B cell (primary cell): Measurements from ENCODE around the gene PPP2R2C. TPM values are rescaled to one million over a fixed set of nuclear protein-coding genes. Genes with fewer than 3 reads are reported as not detected.

Experiments
- ATAC-seq: fragments of 200-7000 bp; cut with Tn5 transposase; one replicate; pipeline ENCODE4 v1.10.0; 2021; ENCODE audit warnings: low read depth, mild to moderate bottlenecking, moderate number of reproducible peaks, moderate library complexity
- CTCF ChIA-PET: fragments of 350-600 bp; sonication (Branson Sonifier 250); formaldehyde crosslinking; loops from one replicate; lab custom pipeline; 2021; ENCODE audit warnings: antibody characterized with exemption, inconsistent platforms; lab: Charles Lee
- POLR2A ChIA-PET: fragments of 350-600 bp; sonication (Branson Sonifier 250); formaldehyde crosslinking; loops from one replicate; lab custom pipeline; 2021; ENCODE audit warnings: antibody characterized with exemption; lab: Charles Lee
- DNase-seq: peaks from one replicate; pipeline ENCODE4 v3.0.0; 2013
- H2AFZ ChIP-seq: 2 replicates; pipeline ENCODE4 v1.6.1; 2012; ENCODE audit warnings: mild to moderate bottlenecking, low read depth, low read length; ENCODE audit not compliant: insufficient read depth, poor library complexity, severe bottlenecking
- H3K27ac ChIP-seq, 2 donors: 1 replicate in 1 of 2; 2 replicates in 1 of 2; pipeline ENCODE4 v1.5.1; 2012 to 2013; ENCODE audit warnings: low read length in 2 of 2, mild to moderate bottlenecking in 2 of 2, moderate library complexity in 1 of 2
- H3K27me3 ChIP-seq, 4 experiments: fragments of 200-600 bp in 1 of 4; sonication (generic) in 1 of 4; replicated peaks in 1 of 4; 1 replicate in 2 of 4; 2 replicates in 2 of 4; pipeline versions ENCODE4 v1.6.1 to v1.7.0; 2013 to 2016; ENCODE audit warnings: low read length in 3 of 4, mild to moderate bottlenecking in 2 of 4, mixed read lengths in 1 of 4, moderate library complexity in 1 of 4; ENCODE audit not compliant: insufficient read depth in 4 of 4, control insufficient read depth in 3 of 4; ENCODE audit errors: control extremely low read depth in 1 of 4
- H3K36me3 ChIP-seq, 2 experiments: replicated peaks in 1 of 2; 1 replicate in 1 of 2; 2 replicates in 1 of 2; pipeline versions ENCODE4 v1.6.1 to v1.7.1; 2013; ENCODE audit warnings: low read length in 1 of 2; ENCODE audit not compliant: insufficient read depth in 2 of 2, control insufficient read depth in 1 of 2; ENCODE audit errors: control extremely low read depth in 1 of 2, extremely low read depth in 1 of 2
- H3K4me1 ChIP-seq, 2 donors: fragments of 200-600 bp in 1 of 2; sonication (generic) in 1 of 2; 1 replicate in 1 of 2; 2 replicates in 1 of 2; pipeline versions ENCODE4 v1.5.1 to v1.6.1; 2013 to 2017; ENCODE audit warnings: low read length in 2 of 2; ENCODE audit not compliant: control insufficient read depth in 2 of 2, insufficient read depth in 2 of 2
- H3K4me2 ChIP-seq: replicated peaks from 2 replicates; pipeline ENCODE3; 2012; ENCODE audit warnings: mild to moderate bottlenecking, low read depth, low read length; ENCODE audit not compliant: poor library complexity, severe bottlenecking
- H3K4me3 ChIP-seq, 5 experiments: fragments of 200-600 bp in 1 of 5; sonication (generic) in 1 of 5; 1 replicate in 3 of 5; 2 replicates in 2 of 5; pipeline versions ENCODE4 v1.5.1 to v1.7.0; 2011 to 2016; ENCODE audit warnings: low read length in 4 of 5, mild to moderate bottlenecking in 4 of 5, low read depth in 2 of 5, control low read depth in 1 of 5, moderate library complexity in 1 of 5; ENCODE audit not compliant: insufficient read depth in 1 of 5; ENCODE audit errors: control extremely low read depth in 1 of 5, extremely low read depth in 1 of 5
- H3K79me2 ChIP-seq: fragments of 200-600 bp; sonication (generic); one replicate; pipeline ENCODE4 v1.6.0; 2016; ENCODE audit warnings: low read length; ENCODE audit not compliant: control insufficient read depth, insufficient read depth
- H3K9ac ChIP-seq: fragments of 200-600 bp; sonication (generic); 2 replicates; pipeline ENCODE4 v1.6.1; 2017; ENCODE audit warnings: mild to moderate bottlenecking, low read length, moderate library complexity
- H3K9me3 ChIP-seq, 3 donors: one replicate each; pipeline versions ENCODE4 v1.6.1 to v1.7.1; 2013; ENCODE audit warnings: low read length in 2 of 3; ENCODE audit not compliant: control insufficient read depth in 2 of 3, insufficient read depth in 1 of 3; ENCODE audit errors: control extremely low read depth in 1 of 3
- H4K20me1 ChIP-seq: 2 replicates; pipeline ENCODE4 v1.6.0; 2012; ENCODE audit warnings: mild to moderate bottlenecking, low read length; ENCODE audit not compliant: insufficient read depth, control insufficient read depth, poor library complexity, severe bottlenecking
- H3K27ac Mint-ChIP-seq: one replicate; pipeline ENCODE4 v1.8.0; 2021; ENCODE audit warnings: mixed read lengths
- H3K27me3 Mint-ChIP-seq: one replicate; pipeline ENCODE4 v1.8.0; 2021; ENCODE audit warnings: mixed read lengths
- H3K4me1 Mint-ChIP-seq: one replicate; pipeline ENCODE4 v1.8.0; 2021; ENCODE audit warnings: mixed read lengths
- H3K4me3 Mint-ChIP-seq: one replicate; pipeline ENCODE4 v1.8.0; 2021; ENCODE audit warnings: mixed read lengths
- H3K9me3 Mint-ChIP-seq: one replicate; pipeline ENCODE4 v1.8.0; 2022; ENCODE audit warnings: mixed read lengths; ENCODE audit not compliant: insufficient read depth
- CTCF ChIP-seq: fragments of 200-600 bp; IDR thresholded peaks from one replicate; pipeline ENCODE4 v1.8.0; 2022; ENCODE audit warnings: antibody characterized with exemption, mild to moderate bottlenecking
- EZH2 ChIP-seq: IDR thresholded peaks from 2 replicates; pipeline ENCODE4 v1.6.1; 2012; ENCODE audit warnings: borderline replicate concordance, low read depth, mild to moderate bottlenecking, moderate library complexity, low read length; ENCODE audit not compliant: insufficient read depth, poor library complexity, severe bottlenecking
- WGBS: methylation state at CpG from one replicate; pipeline ENCODE4 v1.1.5; 2013; ENCODE audit warnings: missing lambda C conversion rate; ENCODE audit not compliant: insufficient coverage; 5-methylcytosine and 5-hydroxymethylcytosine counted together
- intact Hi-C: fragments of 100-400 bp; cut with micrococcal nuclease; formaldehyde crosslinking; loops from one replicate; pipeline ENCODE4 v1.10.0; 2022
- polyA plus RNA-seq: library from polyadenylated mRNA; depleted of rRNA; stranded (reverse); fragments of >200 nt; gene quantifications from 2 replicates; pipeline ENCODE4 v1.2.3, GENCODE V29; 2012
- total RNA-seq, 2 donors: library from RNA; stranded (reverse); fragments of 120-200 nt in 1 of 2; gene quantifications; 1 replicate in 1 of 2; 2 replicates in 1 of 2; pipeline versions ENCODE4 v1.2.3 to v1.2.4, GENCODE V29; 2013 to 2022

PPP2R2C gene
- total and polyA plus RNA-seq, 2 donors (not counting 1 experiment from before 2014, with no cell fraction given): not detected

- ChIA-PET POLR2A (no interaction called here), CTCF (no interaction called here)
- Histone ChIP-seq H3K9me3 (peaks cover 0 to 28% (median 5%) of the 10 kb centered on the region in 3 donors), H3K79me2 (no peaks in the 10 kb centered on the region), H3K4me3 (no peak overlapping the region), H3K4me2 (no peak overlapping the region), H3K4me1 (no peaks in the 10 kb centered on the region), H3K27me3 (peaks cover 0 to 7% (median 0%) of the 10 kb centered on the region in 4 experiments), H2AFZ (no peak overlapping the region), H3K36me3 (no peaks in the 10 kb centered on the region), H3K27ac (no peak overlapping the region), H4K20me1 (no peaks in the 10 kb centered on the region), H3K9ac (no peak overlapping the region)
- intact Hi-C loops: no loop called here
- Mint-ChIP-seq H3K9me3 (peaks cover 6% of the 10 kb centered on the region), H3K4me3 (no peak overlapping the region), H3K27me3 (peaks cover 28% of the 10 kb centered on the region), H3K27ac (no peak overlapping the region), H3K4me1 (no peaks in the 10 kb centered on the region)
- ATAC-seq: no peak
- DNase-seq: no peak
- TF ChIP-seq CTCF (no peak), EZH2 (no peak)
These were observed 18.8 kb upstream of the PPP2R2C start for GRCh38 chr4:6491235-6491634.

- no peaks in the 10 kb centered on the region for H3K4me1 Mint-ChIP-seq
- Histone ChIP-seq H3K9ac (no peak overlapping the region), H3K27ac (no peak overlapping the region), H3K79me2 (no peaks in the 10 kb centered on the region), H2AFZ (no peak overlapping the region), H3K4me2 (no peak overlapping the region), H3K4me1 (no peaks in the 10 kb centered on the region), H3K9me3 (peaks cover 0 to 28% (median 9%) of the 10 kb centered on the region in 3 donors), H3K36me3 (no peaks in the 10 kb centered on the region), H3K27me3 (peaks cover 0 to 7% (median 0%) of the 10 kb centered on the region in 4 experiments), H3K4me3 (no peak overlapping the region), H4K20me1 (no peaks in the 10 kb centered on the region)
- H3K27me3 Mint-ChIP-seq: peaks cover 25% of the 10 kb centered on the region
- POLR2A ChIA-PET: no interaction called here
- no peak overlapping the region for H3K27ac Mint-ChIP-seq
- intact Hi-C loops: no loop called here
- H3K9me3 Mint-ChIP-seq: peaks cover 8% of the 10 kb centered on the region
- WGBS: 68% methylated on average over 4 of the region's 4 CpGs
- DNase-seq (no peak), ATAC-seq (no peak)
- H3K4me3 Mint-ChIP-seq: no peak overlapping the region
- TF ChIP-seq CTCF (no peak), EZH2 (no peak)
- CTCF ChIA-PET: no interaction called here
These were observed 17.5 kb upstream of the PPP2R2C start for GRCh38 chr4:6489927-6490326.
